Spleen (tissue), 7 donors: ENCODE data around the gene ADRB2.

Source experiments
- POLR2A ChIP-seq, 3 donors: fragments of 450-650 bp; IDR thresholded peaks; one replicate each; pipeline ENCODE4 v1.5.1; 2017; ENCODE audit warnings: antibody characterized with exemption in 3 of 3, mild to moderate bottlenecking in 1 of 3
- POLR2AphosphoS5 ChIP-seq, 3 donors: sonication (generic); formaldehyde crosslinking; IDR thresholded peaks; one replicate each; pipeline ENCODE4 v1.5.1; 2017; ENCODE audit warnings: antibody characterized with exemption in 3 of 3
- TF ChIP-seq, protein P1 (sequence below), 11 experiments: fragments of 200-600 bp in 7 of 11; fragments of 450-650 bp in 4 of 11; sonication (generic) in 4 of 11; IDR thresholded peaks in 8 of 11; conservative IDR thresholded peaks in 3 of 11; 1 replicate in 7 of 11; 2 replicates in 4 of 11; pipeline versions ENCODE4 v1.4.0 to v1.8.0; 2016 to 2021; ENCODE audit warnings: antibody characterized with exemption in 11 of 11, inconsistent platforms in 4 of 11, mild to moderate bottlenecking in 1 of 11
- donor health status: DM: no; HTN: no; CAD: no; lungs with moderate emphysema.
- donor health status: DM: no; HTN: no; CAD: no.
- donor health status: DM: no; HTN: no; CAD: no.

DNA sequence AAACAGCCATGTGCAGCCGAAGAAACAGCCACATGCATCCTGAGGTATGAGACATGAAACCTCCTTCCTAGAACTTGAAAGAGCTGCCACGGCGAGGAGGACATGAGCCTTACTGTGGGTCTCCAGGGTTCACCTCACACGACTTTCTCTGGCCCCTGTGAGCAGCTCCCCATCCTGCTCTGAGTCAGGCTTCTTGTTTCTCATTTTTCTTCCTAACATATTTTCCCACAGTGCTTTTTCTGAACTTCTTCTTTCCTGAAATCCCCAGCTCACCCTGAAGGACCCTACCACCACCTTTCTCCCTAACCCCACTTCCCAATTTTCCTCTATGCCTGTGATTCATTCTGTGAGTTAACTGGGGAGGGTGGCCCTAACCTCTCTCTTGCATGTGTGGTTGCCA, 33.7 kb upstream of the ADRB2 start:
- TF ChIP-seq, protein P1, sequence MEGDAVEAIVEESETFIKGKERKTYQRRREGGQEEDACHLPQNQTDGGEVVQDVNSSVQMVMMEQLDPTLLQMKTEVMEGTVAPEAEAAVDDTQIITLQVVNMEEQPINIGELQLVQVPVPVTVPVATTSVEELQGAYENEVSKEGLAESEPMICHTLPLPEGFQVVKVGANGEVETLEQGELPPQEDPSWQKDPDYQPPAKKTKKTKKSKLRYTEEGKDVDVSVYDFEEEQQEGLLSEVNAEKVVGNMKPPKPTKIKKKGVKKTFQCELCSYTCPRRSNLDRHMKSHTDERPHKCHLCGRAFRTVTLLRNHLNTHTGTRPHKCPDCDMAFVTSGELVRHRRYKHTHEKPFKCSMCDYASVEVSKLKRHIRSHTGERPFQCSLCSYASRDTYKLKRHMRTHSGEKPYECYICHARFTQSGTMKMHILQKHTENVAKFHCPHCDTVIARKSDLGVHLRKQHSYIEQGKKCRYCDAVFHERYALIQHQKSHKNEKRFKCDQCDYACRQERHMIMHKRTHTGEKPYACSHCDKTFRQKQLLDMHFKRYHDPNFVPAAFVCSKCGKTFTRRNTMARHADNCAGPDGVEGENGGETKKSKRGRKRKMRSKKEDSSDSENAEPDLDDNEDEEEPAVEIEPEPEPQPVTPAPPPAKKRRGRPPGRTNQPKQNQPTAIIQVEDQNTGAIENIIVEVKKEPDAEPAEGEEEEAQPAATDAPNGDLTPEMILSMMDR (IDR thresholded peaks at IDR 0.05 in 8 of 11, conservative IDR thresholded peaks at IDR 0.05 in 3 of 11) = no peak
- no peak for TF ChIP-seq POLR2A (IDR thresholded peaks at IDR 0.05)
- no peak for TF ChIP-seq POLR2AphosphoS5 (IDR thresholded peaks at IDR 0.05)
